Hippocampal formation (tissue), 2 donors: ENCODE measurements around the gene HBQ1.
"Not testable (repeated sequence)": the region's sequence is repeated elsewhere in the genome, so short reads cannot be mapped to it uniquely, and the experiment has no call there.

Experiments used
- DNase-seq, 2 donors: peaks; one replicate each; lab custom pipeline; 2025; lab: John Stamatoyannopoulos, UW

Gene HBQ1

DNA sequence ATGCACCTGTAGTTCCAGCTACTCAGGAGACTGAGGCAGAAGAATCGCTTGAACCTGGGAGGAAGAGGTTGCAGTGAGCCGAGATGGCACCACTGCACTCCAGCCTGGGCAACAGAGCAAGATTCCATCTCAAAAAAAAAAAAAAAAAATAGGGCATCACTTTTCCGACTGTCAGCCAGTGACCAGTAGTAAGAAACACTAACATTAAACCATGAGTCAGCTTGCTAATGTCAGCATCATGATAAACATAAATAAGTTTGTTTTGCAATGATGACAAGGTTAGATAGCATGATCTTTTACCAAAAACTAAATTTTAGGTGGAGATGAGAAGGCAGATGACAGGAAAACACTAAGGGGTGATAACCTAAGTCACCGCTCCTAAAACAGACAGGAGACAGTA is 29.1 kb downstream of the HBQ1 start:
- DNase-seq = not testable (repeated sequence)

DNA sequence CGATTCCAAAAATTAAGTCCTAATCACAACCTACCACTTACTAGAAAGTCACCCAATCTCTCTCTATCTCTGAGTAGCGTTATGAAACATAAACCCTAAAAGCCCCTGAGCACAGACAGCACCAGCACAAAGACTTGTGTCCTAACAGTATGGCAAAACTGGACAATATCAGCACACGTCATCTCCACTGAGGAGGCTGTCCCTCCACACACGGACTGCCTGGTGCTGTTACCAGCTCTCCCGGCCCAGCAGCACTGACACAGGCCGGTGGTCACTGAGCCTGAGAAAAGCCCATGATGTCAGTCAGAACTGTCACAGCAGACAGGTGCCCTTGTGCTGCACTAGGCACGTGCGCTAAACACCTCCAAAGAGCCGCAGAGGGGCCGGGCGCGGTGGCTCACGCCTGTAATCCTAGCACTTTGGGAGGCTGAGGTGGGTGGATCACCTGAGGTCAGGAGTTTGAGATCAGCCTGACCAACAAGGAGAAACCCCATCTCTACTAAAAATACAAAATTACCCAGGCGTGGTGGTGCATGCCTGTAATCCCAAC is 31.4 kb downstream of the HBQ1 start:
- DNase-seq = not testable (repeated sequence)

DNA sequence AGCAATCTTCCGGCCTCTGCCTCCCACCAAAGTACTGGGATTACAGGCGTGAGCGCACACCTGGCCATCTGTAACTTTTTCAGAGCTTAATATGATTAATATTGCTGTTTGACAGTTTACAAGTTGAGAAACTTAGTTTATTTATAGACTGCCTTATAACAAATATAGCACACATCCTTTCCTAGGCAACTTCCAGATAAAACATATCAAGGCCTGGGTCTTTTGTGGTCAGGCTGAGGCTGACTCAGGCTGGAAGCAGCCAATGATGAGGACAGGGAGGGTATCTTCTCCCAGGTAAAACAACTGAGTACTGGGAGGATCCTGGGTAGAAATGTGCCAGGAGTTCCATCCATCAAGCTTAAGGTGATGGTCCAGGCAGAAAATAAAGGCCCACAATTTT is 32.7 kb downstream of the HBQ1 start:
- DNase-seq = no peak

DNA sequence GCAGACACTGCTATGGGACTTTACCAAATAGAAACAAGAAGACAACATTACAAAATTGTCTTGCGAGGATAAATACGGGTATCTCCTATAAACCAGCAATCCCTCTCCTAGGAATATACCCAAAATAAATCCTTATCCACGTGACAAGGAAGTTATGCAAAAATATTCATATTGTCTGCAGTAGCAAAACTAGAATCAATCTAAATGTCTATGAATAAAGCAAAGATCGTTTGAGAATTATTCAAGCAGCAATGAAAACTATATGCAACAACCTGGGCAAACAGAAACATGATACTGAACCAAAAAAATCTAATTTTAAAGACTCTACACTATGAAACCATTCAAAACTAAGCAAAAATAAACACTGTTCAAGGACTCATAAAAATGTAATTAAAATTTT is 39.8 kb downstream of the HBQ1 start:
- no peak for DNase-seq

DNA sequence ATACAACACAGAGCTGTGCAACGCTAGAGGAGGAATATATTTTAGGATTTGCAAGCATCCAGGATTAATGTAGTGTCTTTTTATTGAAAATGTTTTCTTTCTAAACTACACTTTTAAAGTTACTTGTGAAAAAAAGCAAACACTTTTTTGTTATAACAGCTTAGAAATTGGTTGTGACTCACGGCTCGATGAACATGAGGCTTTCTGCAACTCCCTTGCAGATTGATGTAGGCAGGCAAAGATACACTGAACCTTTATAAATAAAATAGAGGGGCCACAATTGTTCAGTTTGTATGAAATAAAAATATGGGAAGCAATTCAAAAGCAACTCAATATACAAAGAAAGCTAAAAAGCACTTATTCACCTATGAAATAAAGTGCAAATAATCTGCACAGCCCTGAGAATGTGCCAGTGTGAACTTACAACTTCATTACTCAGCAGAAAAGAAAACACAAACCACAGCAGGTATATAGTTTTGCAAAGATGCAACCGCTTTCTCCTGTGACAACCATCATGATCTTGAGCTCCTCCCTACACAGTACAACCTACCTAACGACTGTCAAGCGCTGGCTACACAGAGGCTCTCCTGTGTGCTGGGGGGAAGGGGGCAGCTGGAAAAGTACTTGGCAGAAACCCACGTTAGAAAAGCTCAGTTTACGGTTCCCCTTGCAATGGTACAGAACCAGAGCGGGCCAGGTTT is 48.0 kb downstream of the HBQ1 start:
- no peak for DNase-seq

DNA sequence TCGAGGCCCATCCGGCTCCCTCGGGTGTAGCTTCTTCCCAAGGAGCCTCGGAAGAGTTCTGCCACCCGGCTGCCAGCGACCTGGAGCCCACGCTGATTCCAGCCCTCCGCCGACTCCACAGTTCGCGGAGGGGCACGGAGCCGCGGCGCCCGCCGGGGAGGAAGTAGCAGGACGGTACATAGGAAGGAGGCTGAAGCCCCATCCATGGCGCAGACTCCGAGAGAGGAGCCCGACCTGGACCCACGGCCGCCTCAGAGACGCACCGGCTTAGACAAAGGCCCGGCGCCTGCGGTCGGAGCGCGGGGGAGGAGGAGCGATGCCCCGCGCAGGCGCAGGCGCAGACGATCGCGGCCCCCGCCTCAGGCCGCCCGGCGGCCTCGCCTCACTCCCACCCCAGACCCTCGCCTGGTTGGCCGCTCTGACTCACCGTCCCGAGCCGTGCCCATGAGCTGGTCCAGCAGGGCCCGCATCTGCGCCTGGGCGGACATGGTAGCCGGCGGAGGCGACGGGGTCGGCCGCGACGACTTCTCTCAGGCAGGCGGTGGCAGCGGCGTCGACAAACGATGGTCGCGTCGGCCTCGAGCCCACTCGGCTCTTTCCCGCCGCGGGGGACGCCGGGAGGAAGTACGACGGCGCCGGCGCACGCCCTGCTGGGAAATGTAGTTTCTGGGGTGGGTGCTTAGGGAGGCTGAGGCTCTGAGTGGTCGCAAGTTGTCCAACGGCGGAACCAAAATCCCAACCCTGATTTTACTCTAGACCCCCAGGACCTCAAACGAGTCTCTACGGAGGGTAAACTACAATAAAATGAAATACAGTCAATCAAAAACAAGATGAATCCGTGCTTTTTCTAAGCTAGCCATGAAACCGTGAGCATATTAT is 48.8 kb downstream of the HBQ1 start, which contains the start of gene LUC7L:
LUC7L (minus strand) TSS at position 598 of the 879 bp plus-strand sequence; CDS start at position 488, 110 bp downstream.
- peak; percentile 79 to 86 for DNase-seq

DNA sequence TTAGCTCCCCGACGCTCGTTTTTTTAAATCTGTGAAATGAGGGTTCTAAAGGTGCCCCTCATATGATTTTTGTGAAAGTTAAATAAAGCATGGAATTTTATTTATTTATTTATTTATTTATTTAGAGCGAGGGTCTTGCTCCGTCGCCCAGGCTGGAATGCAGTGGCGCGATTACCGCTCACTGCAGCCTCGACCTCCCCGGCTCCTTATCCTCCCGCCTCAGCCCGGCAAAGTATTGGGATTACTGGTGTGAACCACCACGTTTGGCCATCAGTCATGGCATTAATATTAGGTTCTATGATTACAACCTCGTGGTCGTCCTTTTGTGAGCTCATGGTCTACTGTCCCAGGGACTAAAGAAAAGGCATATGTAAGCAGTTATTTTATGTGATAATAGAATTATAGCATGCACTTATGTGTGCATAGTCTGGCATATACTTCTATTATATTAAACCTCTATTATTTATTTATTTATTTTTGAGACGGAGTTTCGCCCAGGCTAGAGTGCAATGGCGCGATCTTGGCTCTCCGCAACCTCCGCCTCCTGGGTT is 49.5 kb downstream of the HBQ1 start:
- DNase-seq = no peak

DNA sequence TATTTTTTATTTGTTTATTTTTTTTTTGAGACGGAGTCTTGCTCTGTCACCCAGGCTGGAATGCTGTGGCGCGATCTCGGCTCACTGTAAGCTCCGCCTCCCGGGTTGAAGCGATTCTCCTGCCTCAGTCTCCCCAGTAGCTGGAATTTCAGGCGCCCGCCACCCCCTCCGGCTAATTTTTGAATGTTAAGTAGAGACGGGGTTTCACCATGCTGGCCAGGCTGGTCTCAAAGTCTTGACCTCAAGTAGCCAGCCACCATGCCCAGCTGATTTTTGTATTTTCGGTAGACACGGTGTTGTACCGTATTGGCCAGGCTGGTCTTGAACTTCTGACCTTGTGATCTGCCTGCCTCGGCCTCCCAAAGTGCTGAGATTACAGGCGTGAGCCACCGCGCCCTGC is 50.1 kb downstream of the HBQ1 start:
- DNase-seq = not testable (repeated sequence)
